ENCODE results near the gene NFKBIL1. TPM values are rescaled to one million over a fixed set of nuclear protein-coding genes. Genes with fewer than 3 reads are reported as not detected.
A peak's percentile ranks its signal among the peaks of the same experiment; 100 is the strongest.

NFKBIL1 gene
- polyA plus RNA-seq, 1 of the 3 experiments (the other 2 are of a cell fraction): 17.1 TPM

- no peak for TF ChIP-seq RXRA (IDR thresholded peaks at IDR 0.05; ENCODE audit: borderline replicate concordance, low read depth)
- 0 out of 2 replicates have a peak, but pooled peaks have one; percentile 49 for TF ChIP-seq REST (IDR thresholded peaks at IDR 0.05; ENCODE audit: low read depth, low read length)
- no peak for TF ChIP-seq EP300 (IDR thresholded peaks at IDR 0.05; ENCODE audit: borderline replicate concordance in 1 of 2, low read depth in 1 of 2, low read length in 1 of 2)
- TF ChIP-seq ZBTB33 (IDR thresholded peaks at IDR 0.05; ENCODE audit: borderline replicate concordance, low read depth): no peak
- peak; percentile 71 for TF ChIP-seq CHD2 (IDR thresholded peaks at IDR 0.05; ENCODE audit: low read length, partially characterized antibody)
Measured at GRCh38 chr6:31546958-31547726, at the start of gene NFKBIL1 (continued).

GRCh38 chr6:31498748-31499147 lies 48.7 kb upstream of the NFKBIL1 start:
- Histone ChIP-seq H3K27me3 (ENCODE audit: insufficient read depth) (no peaks in the 10 kb centered on the region), H3K4me1 (ENCODE audit: control insufficient read depth in 1 of 2, insufficient read depth in 2 of 2, low read depth in 1 of 2, low read length in 1 of 2) (peaks cover 3 to 7% of the 10 kb centered on the region in 2 experiments; a peak in 2 of 4 replicates), H3K9me2 (no peaks in the 10 kb centered on the region), H2AFZ (ENCODE audit: low read depth) (peak overlapping the region; percentile 68; the same call in 1 of the 2 replicates), H3K36me3 (replicated peaks in 1 of 2; ENCODE audit: control insufficient read depth in 1 of 2, insufficient read depth in 2 of 2, low read length in 1 of 2) (no peaks in the 10 kb centered on the region), H3K9ac (no peak overlapping the region), H3K27ac (ENCODE audit: low read depth in 2 of 2, low read length in 1 of 2) (no peak overlapping the region), H3K4me2 (peak overlapping the region; percentile 90), H3K9me3 (no peaks in the 10 kb centered on the region), H4K20me1 (ENCODE audit: insufficient read depth) (no peaks in the 10 kb centered on the region), H3K4me3 (ENCODE audit: low read depth in 2 of 2, low read length in 1 of 2) (peak overlapping the region; percentile 10 to 51; a peak in 3 of 4 replicates), H3K79me2 (ENCODE audit: insufficient read depth) (peaks cover 8% of the 10 kb centered on the region; the same call in 1 of the 2 replicates), H3F3A (replicated peaks; ENCODE audit: insufficient read depth) (peaks cover 21% of the 10 kb centered on the region)
- ChIA-PET POLR2A (no interaction called here), CTCF (interaction anchor here (1.5 to 6.8 kb wide), 2 partner anchors 48 to 99 kb away, joined by 4 to 40 read pairs; partner anchors contain the start of gene ATP6V1G2)
- WGBS (ENCODE audit: low lambda C conversion rate): 28% methylated on average over 17 of the region's 21 CpGs
- DNase-seq: no peak
- TF ChIP-seq GATA2 (CRISPR knock-in tag; IDR thresholded peaks at IDR 0.05) (no peak), CHD2 (IDR thresholded peaks at IDR 0.05; ENCODE audit: low read length, partially characterized antibody) (no peak), TEAD4 (IDR thresholded peaks at IDR 0.05; ENCODE audit: borderline replicate concordance, insufficient read depth) (no peak), MXI1 (IDR thresholded peaks at IDR 0.05; ENCODE audit: low read depth, low read length) (no peak), POLR2AphosphoS5 (IDR thresholded peaks at IDR 0.05; ENCODE audit: low read depth, low read length) (no peak), ELF1 (IDR thresholded peaks at IDR 0.05) (no peak), ZBTB33 (IDR thresholded peaks at IDR 0.05; ENCODE audit: borderline replicate concordance, low read depth) (no peak), TCF12 (IDR thresholded peaks at IDR 0.05) (no peak), YY1 (IDR thresholded peaks at IDR 0.05; ENCODE audit: low read depth) (no peak), EP300 (IDR thresholded peaks at IDR 0.05; ENCODE audit: borderline replicate concordance in 1 of 2, low read depth in 1 of 2, low read length in 1 of 2) (no peak), RCOR1 (IDR thresholded peaks at IDR 0.05; ENCODE audit: low read length) (no peak), MAX (IDR thresholded peaks at IDR 0.05; ENCODE audit: low read depth) (no peak), TAF1 (IDR thresholded peaks at IDR 0.05; ENCODE audit: borderline replicate concordance, low read depth, low read length) (no peak), GABPA (IDR thresholded peaks at IDR 0.05; ENCODE audit: low read depth) (no peak), MEF2A (IDR thresholded peaks at IDR 0.05; ENCODE audit: borderline replicate concordance, low read depth) (no peak), USF1 (IDR thresholded peaks at IDR 0.05; ENCODE audit: borderline replicate concordance, low read depth) (no peak), IRF3 (IDR thresholded peaks at IDR 0.05; ENCODE audit: low read depth, low read length) (no peak), SMC3 (IDR thresholded peaks at IDR 0.05; ENCODE audit: low read depth, low read length) (no peak)
